ENCODE measurements around the gene KCMF1.

KCMF1 gene

GRCh38 chr2:84958135-84959059, 12.6 kb upstream of the KCMF1 start:
- no peak for TF ChIP-seq CTCF (IDR thresholded peaks at IDR 0.05)

- TF ChIP-seq CTCF (IDR thresholded peaks at IDR 0.05): no peak
Observed at GRCh38 chr2:84959095-84959565, 11.8 kb upstream of the KCMF1 start.

GRCh38 chr2:84959566-84960506, 11.1 kb upstream of the KCMF1 start:
- no peak for TF ChIP-seq CTCF (IDR thresholded peaks at IDR 0.05)

- TF ChIP-seq CTCF (IDR thresholded peaks at IDR 0.05): no peak
Observed at GRCh38 chr2:84962917-84963316, 8.0 kb upstream of the KCMF1 start.

GRCh38 chr2:84963323-84963691, 7.7 kb upstream of the KCMF1 start:
- TF ChIP-seq CTCF (IDR thresholded peaks at IDR 0.05): no peak

- TF ChIP-seq CTCF (IDR thresholded peaks at IDR 0.05): no peak
Observed at GRCh38 chr2:84963692-84964405, 7.1 kb upstream of the KCMF1 start.

Measured in LNCAP (cell line).